HFF-Myc (cell line): ENCODE results near the gene FAM228B.

Experiments used
- DNase-seq: peaks from one replicate; pipeline ENCODE4 v3.0.0-alpha.2; 2011; ENCODE audit warnings: low read depth; ENCODE audit errors: extremely low read depth
- H3K4me3 ChIP-seq: replicated peaks from 2 replicates; pipeline ENCODE4 v1.5.1; 2011; ENCODE audit warnings: low read depth, mild to moderate bottlenecking, control low read depth, low read length
- TF ChIP-seq, protein P1 (sequence below): IDR thresholded peaks from 2 replicates; pipeline ENCODE4 v1.5.1; 2012; ENCODE audit warnings: mild to moderate bottlenecking, low read depth, low read length, control low read depth; ENCODE audit errors: missing control alignments

Gene FAM228B

DNA sequence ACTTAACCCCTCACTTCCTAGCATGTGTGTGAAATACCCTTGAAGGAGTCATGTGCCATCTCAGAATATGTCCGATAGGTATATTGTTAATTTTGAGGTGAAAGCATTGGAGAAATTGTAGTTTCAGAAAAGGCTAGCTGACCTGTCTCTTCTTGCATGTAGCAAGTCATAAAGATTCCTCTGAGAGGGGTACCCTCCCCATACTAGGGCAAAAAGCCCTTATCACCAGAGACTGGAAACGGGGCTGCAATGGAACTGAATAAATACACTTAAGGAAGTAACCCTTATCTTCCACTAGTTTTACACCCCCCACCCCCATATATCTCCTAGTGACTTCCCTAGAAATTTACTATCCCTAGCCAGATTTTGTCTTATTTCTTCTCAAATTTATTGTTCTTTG lies 45.4 kb upstream of the FAM228B start:
- TF ChIP-seq, protein P1, sequence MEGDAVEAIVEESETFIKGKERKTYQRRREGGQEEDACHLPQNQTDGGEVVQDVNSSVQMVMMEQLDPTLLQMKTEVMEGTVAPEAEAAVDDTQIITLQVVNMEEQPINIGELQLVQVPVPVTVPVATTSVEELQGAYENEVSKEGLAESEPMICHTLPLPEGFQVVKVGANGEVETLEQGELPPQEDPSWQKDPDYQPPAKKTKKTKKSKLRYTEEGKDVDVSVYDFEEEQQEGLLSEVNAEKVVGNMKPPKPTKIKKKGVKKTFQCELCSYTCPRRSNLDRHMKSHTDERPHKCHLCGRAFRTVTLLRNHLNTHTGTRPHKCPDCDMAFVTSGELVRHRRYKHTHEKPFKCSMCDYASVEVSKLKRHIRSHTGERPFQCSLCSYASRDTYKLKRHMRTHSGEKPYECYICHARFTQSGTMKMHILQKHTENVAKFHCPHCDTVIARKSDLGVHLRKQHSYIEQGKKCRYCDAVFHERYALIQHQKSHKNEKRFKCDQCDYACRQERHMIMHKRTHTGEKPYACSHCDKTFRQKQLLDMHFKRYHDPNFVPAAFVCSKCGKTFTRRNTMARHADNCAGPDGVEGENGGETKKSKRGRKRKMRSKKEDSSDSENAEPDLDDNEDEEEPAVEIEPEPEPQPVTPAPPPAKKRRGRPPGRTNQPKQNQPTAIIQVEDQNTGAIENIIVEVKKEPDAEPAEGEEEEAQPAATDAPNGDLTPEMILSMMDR, result no peak
- H3K4me3 ChIP-seq, result peak overlapping the region; percentile 90
- no peak for DNase-seq

- H3K4me3 ChIP-seq, result no peak overlapping the region
- TF ChIP-seq, protein P1, result no peak
- no peak for DNase-seq
These were observed 42.6 kb upstream of the FAM228B start for GRCh38 chr2:24080701-24081100.

GRCh38 chr2:24082787-24083566 lies 40.3 kb upstream of the FAM228B start:
- TF ChIP-seq, protein P1, result no peak
- H3K4me3 ChIP-seq, result peak overlapping the region; percentile 73
- no peak for DNase-seq

DNA sequence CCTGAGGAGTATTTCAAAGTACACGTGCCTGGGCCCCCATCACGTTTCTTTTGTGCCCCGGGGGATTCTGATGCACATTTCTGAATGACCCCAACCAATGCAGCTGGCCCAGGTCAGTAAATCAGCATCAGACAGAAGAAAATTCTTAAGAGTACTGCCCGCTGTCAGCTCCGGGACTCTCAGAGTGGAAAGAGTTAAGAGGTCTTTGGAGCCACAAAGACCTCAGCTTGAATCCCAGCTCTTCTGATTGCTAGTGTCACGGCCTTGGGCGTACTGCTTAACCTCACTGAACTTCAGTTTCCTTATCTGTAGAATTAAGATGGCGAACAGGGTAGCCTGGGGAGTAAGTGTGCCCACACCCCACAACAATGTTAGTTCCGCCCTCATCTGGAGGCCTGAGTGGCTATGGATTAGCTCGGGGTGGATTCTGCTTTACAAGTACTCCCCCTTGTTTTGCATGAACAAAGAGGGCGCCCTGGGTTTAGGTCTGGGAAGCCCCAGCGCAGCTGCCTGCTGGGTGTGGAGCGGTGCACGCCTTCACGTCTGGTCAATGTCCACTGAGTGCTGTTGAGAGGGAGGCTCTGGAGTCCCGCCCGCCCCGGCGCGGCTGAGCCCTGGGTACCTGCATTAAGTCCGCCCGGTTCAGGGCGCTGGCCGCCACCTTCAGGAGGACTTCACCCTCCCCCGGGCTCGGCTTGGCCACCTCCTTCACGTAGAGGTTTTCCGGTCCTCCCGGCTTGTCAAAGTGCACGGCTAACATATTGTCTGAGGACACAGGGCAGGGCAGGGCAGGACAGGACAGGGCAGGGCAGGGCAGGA lies 39.5 kb upstream of the FAM228B start:
- H3K4me3 ChIP-seq, result peak overlapping the region; percentile 73
- DNase-seq, result peak; percentile 64
- TF ChIP-seq, protein P1, result no peak

GRCh38 chr2:24084386-24085199 lies 38.7 kb upstream of the FAM228B start, which contains the start of gene TP53I3:
Gene TP53I3 (minus strand): TSS chr2:24084834. CDS start chr2:24084326, 508 bp downstream.
- peak; percentile 66 for DNase-seq
- peak within 1 kb of the TSS; percentile 73 for H3K4me3 ChIP-seq
- TF ChIP-seq, protein P1, result peak; percentile 89

GRCh38 chr2:24085200-24085489 lies 38.1 kb upstream of the FAM228B start:
- no peak for DNase-seq
- TF ChIP-seq, protein P1, result no peak
- peak overlapping the region; percentile 73 for H3K4me3 ChIP-seq
